Hematopoietic multipotent progenitor cell treated with erythropoietin and hydrocortisone succinate and interleukin-3 and kit ligand, for 17 days (in vitro differentiated cells): ENCODE data around the gene GPR3.
"Not testable (repeated sequence)": the region's sequence is repeated elsewhere in the genome, so short reads cannot be mapped to it uniquely, and the experiment has no call there.

Experiments
- DNase-seq: peaks from one replicate; pipeline ENCODE4 v3.0.0-alpha.2; 2015; ENCODE audit warnings: low spot score

GPR3 gene

GRCh38 chr1:27380224-27380623 lies 12.2 kb upstream of the GPR3 start:
- DNase-seq: no peak

GRCh38 chr1:27380766-27381733 lies 11.4 kb upstream of the GPR3 start:
- DNase-seq: no peak

- DNase-seq: no peak
These were observed 10.3 kb upstream of the GPR3 start for GRCh38 chr1:27381969-27382762.

- peak; percentile 58 for DNase-seq
These were observed 9.3 kb upstream of the GPR3 start, which contains the start of gene CD164L2 for GRCh38 chr1:27383039-27383605. TSS of gene CD164L2 (minus strand) at chr1:27383333. CDS start at chr1:27383239, 94 bp downstream.

GRCh38 chr1:27383661-27384060 lies 8.8 kb upstream of the GPR3 start:
- DNase-seq: no peak

- DNase-seq: not testable (repeated sequence)
These were observed 7.6 kb upstream of the GPR3 start for GRCh38 chr1:27384797-27385196.

GRCh38 chr1:27388337-27389005 lies 4.0 kb upstream of the GPR3 start:
- peak; percentile 74 for DNase-seq

GRCh38 chr1:27391511-27392095 lies 819 bp upstream of the GPR3 start:
- peak; percentile 70 for DNase-seq

- peak; percentile 13 for DNase-seq
These were observed 585 bp downstream of the GPR3 start for GRCh38 chr1:27392778-27393635.

GRCh38 chr1:27393641-27394281 lies 1.3 kb downstream of the GPR3 start:
- no peak for DNase-seq

GRCh38 chr1:27394282-27394658 lies 1.8 kb downstream of the GPR3 start:
- DNase-seq: no peak

GRCh38 chr1:27394925-27395324 lies 2.5 kb downstream of the GPR3 start:
- no peak for DNase-seq

GRCh38 chr1:27395441-27396195 lies 3.2 kb downstream of the GPR3 start:
- DNase-seq: peak; percentile 78

- DNase-seq: no peak
These were observed 4.7 kb downstream of the GPR3 start for GRCh38 chr1:27397110-27397509.

GRCh38 chr1:27397749-27398148 lies 5.3 kb downstream of the GPR3 start:
- no peak for DNase-seq

- no peak for DNase-seq
These were observed 6.2 kb downstream of the GPR3 start for GRCh38 chr1:27398405-27399149.

- DNase-seq: no peak
These were observed 7.0 kb downstream of the GPR3 start for GRCh38 chr1:27399251-27400025.
